Panc1 (cell line): ENCODE data around the gene STK25. TPM values are rescaled to one million over a fixed set of nuclear protein-coding genes. Genes with fewer than 3 reads are reported as not detected.

Experiments
- ATAC-seq: fragments of 200-7000 bp; cut with Tn5 transposase; 2 replicates; pipeline ENCODE4 v1.9.1; 2020; ENCODE audit warnings: mild to moderate bottlenecking, moderate library complexity
- BruUV-seq: library from RNA; stranded (reverse); fragments of 400-500 nt; replicated peaks from 2 replicates; lab custom pipeline; 2021; lab: Mats Ljungman, UMichigan
- CTCF ChIA-PET: fragments of 300-600 bp; sonication (Branson Sonifier 250); formaldehyde crosslinking; loops from one replicate; lab custom pipeline; 2022; ENCODE audit warnings: antibody characterized with exemption; lab: Charles Lee
- POLR2A ChIA-PET: fragments of 300-600 bp; sonication (Branson Sonifier 250); formaldehyde crosslinking; loops from one replicate; lab custom pipeline; 2022; ENCODE audit warnings: antibody characterized with exemption; lab: Charles Lee
- DNase-seq: peaks from one replicate; pipeline ENCODE4 v3.0.0-alpha.2; 2010; ENCODE audit warnings: low read depth, low spot score
- H3K27ac ChIP-seq: 2 replicates; pipeline ENCODE4 v1.5.1; 2011; ENCODE audit warnings: mild to moderate bottlenecking, low read length, inconsistent platforms
- H3K27me3 ChIP-seq: fragments of 200-500 bp; sonication (Bioruptor generic); 2 replicates; pipeline ENCODE4 v1.6.0; 2014; ENCODE audit warnings: low read length, inconsistent platforms; ENCODE audit not compliant: control insufficient read depth, insufficient read depth
- H3K36me3 ChIP-seq: fragments of 200-500 bp; sonication (Bioruptor generic); 2 replicates; pipeline ENCODE4 v1.5.1; 2014; ENCODE audit warnings: inconsistent platforms, mild to moderate bottlenecking, low read length, moderate library complexity; ENCODE audit not compliant: control insufficient read depth, insufficient read depth
- H3K4me1 ChIP-seq: 2 replicates; pipeline ENCODE4 v1.5.1; 2011; ENCODE audit warnings: inconsistent platforms, mild to moderate bottlenecking, low read length, moderate library complexity; ENCODE audit not compliant: control insufficient read depth, insufficient read depth
- H3K4me3 ChIP-seq, 2 experiments: 2 replicates each; pipeline ENCODE4 v1.5.1; 2011 to 2012; ENCODE audit warnings: low read depth in 2 of 2, low read length in 2 of 2, mild to moderate bottlenecking in 2 of 2, inconsistent platforms in 1 of 2, moderate library complexity in 1 of 2
- H3K9me3 ChIP-seq: fragments of 200-500 bp; sonication (Bioruptor generic); 2 replicates; pipeline ENCODE4 v1.5.1; 2014; ENCODE audit warnings: low read depth, mild to moderate bottlenecking, inconsistent platforms, low read length, moderate library complexity; ENCODE audit not compliant: control insufficient read depth, insufficient read depth
- CTCF ChIP-seq: fragments of 450-650 bp; IDR thresholded peaks from 2 replicates; pipeline ENCODE4 v1.5.1; 2017; ENCODE audit warnings: mild to moderate bottlenecking
- POLR2AphosphoS5 ChIP-seq: IDR thresholded peaks from 2 replicates; pipeline ENCODE4 v1.6.1; 2012; ENCODE audit warnings: mild to moderate bottlenecking, low read depth, low read length, moderate library complexity
- REST ChIP-seq, 2 experiments: IDR thresholded peaks; 2 replicates each; pipeline ENCODE4 v1.6.1; 2011 to 2012; ENCODE audit warnings: low read depth in 2 of 2, control low read depth in 1 of 2, low read length in 1 of 2, mild to moderate bottlenecking in 1 of 2, moderate library complexity in 1 of 2; ENCODE audit not compliant: insufficient read depth in 1 of 2
- SIN3A ChIP-seq: IDR thresholded peaks from 2 replicates; pipeline ENCODE4 v1.6.1; 2012; ENCODE audit warnings: low read depth, mild to moderate bottlenecking, low read length, moderate library complexity, borderline replicate concordance; ENCODE audit not compliant: insufficient read depth
- TCF7L2 ChIP-seq: IDR thresholded peaks from 2 replicates; pipeline ENCODE4 v1.6.1; 2011; ENCODE audit warnings: mild to moderate bottlenecking, low read depth, low read length, inconsistent platforms
- in situ Hi-C: cut with HindIII; loops from 2 replicates; pipeline ENCODE4 v1.10.0; 2016; ENCODE audit warnings: low sequenced_read_pairs, low pct_unique_long_range_greater_than_20kb
- intact Hi-C: fragments of 100-400 bp; cut with micrococcal nuclease; formaldehyde crosslinking; loops from one replicate; pipeline ENCODE4 v1.10.0; 2022; ENCODE audit not compliant: unreplicated experiment
- total RNA-seq: library from RNA; stranded (reverse); gene quantifications from one replicate; pipeline ENCODE4 v1.2.1, GENCODE V29; 2021; ENCODE audit not compliant: unreplicated experiment

The STK25 gene
- total RNA-seq, 1 experiment from 2014 or later: 195 TPM

- H3K36me3 ChIP-seq: no peaks in the 10 kb centered on the region
- intact Hi-C loops (no loop called here), in situ Hi-C loops (no loop called here)
- DNase-seq (no peak), ATAC-seq (no peak)
- BruUV-seq: no TSS peak
- no peak overlapping the region for H3K4me3 ChIP-seq
- H3K4me1 ChIP-seq: no peaks in the 10 kb centered on the region
- POLR2A ChIA-PET: interaction anchor here (0.6 kb wide), 1 partner anchor 75 kb away, joined by 5 read pairs; no protein-coding TSS in a partner anchor
- no peak overlapping the region for H3K27ac ChIP-seq
- H3K27me3 ChIP-seq: no peaks in the 10 kb centered on the region
- CTCF ChIA-PET: no interaction called here
- H3K9me3 ChIP-seq: no peaks in the 10 kb centered on the region
- no peak for TF ChIP-seq CTCF
- no peak for TF ChIP-seq REST (IDR thresholded peaks at IDR 0.05; ENCODE audit: insufficient read depth in 1 of 2, low read depth in 2 of 2, low read length in 1 of 2)
- no peak for TF ChIP-seq POLR2AphosphoS5
- no peak for TF ChIP-seq SIN3A
- TF ChIP-seq TCF7L2: no peak
Measured at GRCh38 chr2:241519669-241520068, 11.3 kb upstream of the STK25 start.

- no peaks in the 10 kb centered on the region for H3K36me3 ChIP-seq
- H3K27me3 ChIP-seq: no peaks in the 10 kb centered on the region
- ChIA-PET POLR2A (no interaction called here), CTCF (no interaction called here)
- H3K4me1 ChIP-seq: no peaks in the 10 kb centered on the region
- no peak overlapping the region for H3K4me3 ChIP-seq
- no peak overlapping the region for H3K27ac ChIP-seq
- intact Hi-C loops (no loop called here), in situ Hi-C loops (no loop called here)
- DNase-seq (no peak), ATAC-seq (no peak)
- no peaks in the 10 kb centered on the region for H3K9me3 ChIP-seq
- no peak for TF ChIP-seq REST (IDR thresholded peaks at IDR 0.05; ENCODE audit: insufficient read depth in 1 of 2, low read depth in 2 of 2, low read length in 1 of 2)
- TF ChIP-seq TCF7L2: no peak
- TF ChIP-seq CTCF: no peak
- no peak for TF ChIP-seq POLR2AphosphoS5
- no peak for TF ChIP-seq SIN3A
- BruUV-seq: TSS peak; percentile 56
Measured at GRCh38 chr2:241517297-241517696, 8.9 kb upstream of the STK25 start.
